ENCODE measurements around the gene PEX19.

Gene PEX19, protein sequence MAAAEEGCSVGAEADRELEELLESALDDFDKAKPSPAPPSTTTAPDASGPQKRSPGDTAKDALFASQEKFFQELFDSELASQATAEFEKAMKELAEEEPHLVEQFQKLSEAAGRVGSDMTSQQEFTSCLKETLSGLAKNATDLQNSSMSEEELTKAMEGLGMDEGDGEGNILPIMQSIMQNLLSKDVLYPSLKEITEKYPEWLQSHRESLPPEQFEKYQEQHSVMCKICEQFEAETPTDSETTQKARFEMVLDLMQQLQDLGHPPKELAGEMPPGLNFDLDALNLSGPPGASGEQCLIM

DNA sequence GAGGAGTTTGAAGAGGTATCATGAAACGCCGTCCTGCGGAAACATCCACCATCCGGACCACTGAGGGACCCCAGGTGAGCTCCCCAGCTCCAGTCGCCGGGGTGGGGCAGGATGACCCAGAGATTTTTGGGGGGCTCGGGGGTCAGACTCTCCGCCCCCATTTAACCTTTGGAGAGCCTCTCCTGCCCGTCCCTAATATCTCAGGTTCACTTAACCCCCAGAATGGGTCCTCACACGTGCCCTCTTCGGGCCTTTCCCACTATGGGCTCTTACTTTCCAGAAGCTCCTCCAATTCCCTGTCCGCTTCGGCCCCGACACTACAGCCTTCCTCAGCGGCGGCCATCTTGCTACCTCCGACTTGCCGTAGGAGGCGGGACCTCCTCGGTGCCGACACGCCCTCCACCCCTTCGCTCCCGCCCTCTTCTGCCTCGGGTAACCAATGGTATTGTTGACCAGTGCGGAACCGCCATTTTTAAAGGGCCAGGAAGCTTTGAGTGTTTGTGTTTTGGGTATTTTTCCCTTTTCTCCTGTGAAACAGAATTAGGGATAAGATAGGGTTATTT lies at the start of gene PEX19:
PEX19 (minus strand) TSS at position 352 of the 563 bp plus-strand sequence; CDS start at position 343, 9 bp downstream.
- H3K27me3 ChIP-seq: no peaks in the 10 kb centered on the region
- H3K27ac ChIP-seq: peak within 1 kb of the TSS; percentile 84
- H3K4me1 ChIP-seq (ENCODE audit: control insufficient read depth in 1 of 2, insufficient read depth in 1 of 2, low read depth in 1 of 2, low read length in 1 of 2): peaks cover 20 to 24% of the 10 kb centered on the region in 2 experiments
- peak within 1 kb of the TSS; percentile 87 to 90 for H3K4me3 ChIP-seq (ENCODE audit: low read depth in 1 of 2, low read length in 1 of 2)
- TF ChIP-seq, protein P1, sequence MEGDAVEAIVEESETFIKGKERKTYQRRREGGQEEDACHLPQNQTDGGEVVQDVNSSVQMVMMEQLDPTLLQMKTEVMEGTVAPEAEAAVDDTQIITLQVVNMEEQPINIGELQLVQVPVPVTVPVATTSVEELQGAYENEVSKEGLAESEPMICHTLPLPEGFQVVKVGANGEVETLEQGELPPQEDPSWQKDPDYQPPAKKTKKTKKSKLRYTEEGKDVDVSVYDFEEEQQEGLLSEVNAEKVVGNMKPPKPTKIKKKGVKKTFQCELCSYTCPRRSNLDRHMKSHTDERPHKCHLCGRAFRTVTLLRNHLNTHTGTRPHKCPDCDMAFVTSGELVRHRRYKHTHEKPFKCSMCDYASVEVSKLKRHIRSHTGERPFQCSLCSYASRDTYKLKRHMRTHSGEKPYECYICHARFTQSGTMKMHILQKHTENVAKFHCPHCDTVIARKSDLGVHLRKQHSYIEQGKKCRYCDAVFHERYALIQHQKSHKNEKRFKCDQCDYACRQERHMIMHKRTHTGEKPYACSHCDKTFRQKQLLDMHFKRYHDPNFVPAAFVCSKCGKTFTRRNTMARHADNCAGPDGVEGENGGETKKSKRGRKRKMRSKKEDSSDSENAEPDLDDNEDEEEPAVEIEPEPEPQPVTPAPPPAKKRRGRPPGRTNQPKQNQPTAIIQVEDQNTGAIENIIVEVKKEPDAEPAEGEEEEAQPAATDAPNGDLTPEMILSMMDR (IDR thresholded peaks at IDR 0.05): no peak
- no peaks in the 10 kb centered on the region for H3K9me3 ChIP-seq
- peaks cover 51% of the 10 kb centered on the region for H3K36me3 ChIP-seq

DNA sequence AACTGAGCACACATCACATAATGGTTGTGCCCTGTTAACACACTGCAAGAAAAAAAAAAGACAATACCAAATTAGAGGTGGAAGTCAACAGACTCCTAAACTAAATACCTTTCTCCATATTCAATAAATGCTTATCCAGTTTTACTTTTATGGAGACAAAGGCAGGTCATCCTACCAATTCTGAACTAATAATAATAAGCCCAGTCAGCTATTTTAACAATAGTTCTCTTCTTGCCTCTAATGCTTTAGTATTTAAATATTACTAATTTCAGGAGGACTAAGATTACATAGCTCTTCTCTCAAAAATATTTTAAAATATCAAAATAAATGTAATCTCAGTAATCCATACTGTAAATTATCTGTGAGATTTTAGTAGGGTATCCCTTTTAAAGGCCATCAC lies 47.6 kb upstream of the PEX19 start:
- H3K4me1 ChIP-seq (ENCODE audit: control insufficient read depth in 1 of 2, insufficient read depth in 1 of 2, low read depth in 1 of 2, low read length in 1 of 2): no peaks in the 10 kb centered on the region
- no peaks in the 10 kb centered on the region for H3K27me3 ChIP-seq
- no peak overlapping the region for H3K4me3 ChIP-seq (ENCODE audit: low read depth in 1 of 2, low read length in 1 of 2)
- H3K27ac ChIP-seq: no peak overlapping the region
- no peaks in the 10 kb centered on the region for H3K9me3 ChIP-seq
- peaks cover 93% of the 10 kb centered on the region for H3K36me3 ChIP-seq
- TF ChIP-seq, protein P1 (IDR thresholded peaks at IDR 0.05): no peak

DNA sequence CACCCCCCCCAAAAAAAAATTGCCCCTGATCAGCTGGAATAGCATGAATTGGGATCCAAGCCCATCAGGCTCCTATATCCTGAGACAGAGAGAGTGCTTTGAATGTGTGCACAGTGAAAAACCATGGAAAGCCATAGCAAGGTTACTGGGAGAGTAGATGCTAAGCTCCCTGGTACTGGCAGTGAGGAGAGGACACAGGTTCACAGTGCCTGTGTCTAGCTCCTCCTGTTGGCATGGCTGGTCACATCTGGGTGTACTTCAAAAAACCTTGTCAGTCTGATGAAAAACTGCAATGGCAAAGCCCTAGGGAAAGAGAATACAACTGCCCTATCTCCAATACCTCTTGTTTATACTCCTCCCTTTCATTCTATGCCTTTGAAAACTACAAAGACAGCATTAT lies 45.2 kb upstream of the PEX19 start:
- Histone ChIP-seq H3K36me3 (peaks cover 100% of the 10 kb centered on the region), H3K4me3 (ENCODE audit: low read depth in 1 of 2, low read length in 1 of 2) (no peak overlapping the region), H3K4me1 (ENCODE audit: control insufficient read depth in 1 of 2, insufficient read depth in 1 of 2, low read depth in 1 of 2, low read length in 1 of 2) (no peaks in the 10 kb centered on the region), H3K27me3 (no peaks in the 10 kb centered on the region), H3K27ac (no peak overlapping the region), H3K9me3 (no peaks in the 10 kb centered on the region)
- TF ChIP-seq, protein P1 (IDR thresholded peaks at IDR 0.05): no peak

DNA sequence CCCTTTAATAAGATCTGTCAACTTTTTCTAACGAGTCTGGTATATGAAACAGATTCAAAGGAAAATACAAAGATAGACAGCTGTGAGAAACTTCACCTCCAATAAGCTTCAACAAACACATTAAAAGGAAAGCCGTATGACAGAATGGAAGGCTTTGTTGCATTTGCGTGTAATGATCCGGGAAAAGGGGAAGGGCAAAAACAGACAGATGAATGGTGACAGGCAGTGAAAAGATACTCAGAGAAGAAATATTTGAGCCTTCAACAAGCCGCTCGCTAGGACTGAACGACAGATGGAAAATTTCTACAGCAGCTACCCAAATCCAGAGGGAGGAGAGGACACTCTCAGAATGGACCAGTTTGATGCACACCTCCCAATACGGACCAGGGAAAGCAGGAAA lies 43.3 kb upstream of the PEX19 start:
- Histone ChIP-seq H3K36me3 (peaks cover 100% of the 10 kb centered on the region), H3K4me1 (ENCODE audit: control insufficient read depth in 1 of 2, insufficient read depth in 1 of 2, low read depth in 1 of 2, low read length in 1 of 2) (no peaks in the 10 kb centered on the region)
- TF ChIP-seq, protein P1 (IDR thresholded peaks at IDR 0.05): no peak

DNA sequence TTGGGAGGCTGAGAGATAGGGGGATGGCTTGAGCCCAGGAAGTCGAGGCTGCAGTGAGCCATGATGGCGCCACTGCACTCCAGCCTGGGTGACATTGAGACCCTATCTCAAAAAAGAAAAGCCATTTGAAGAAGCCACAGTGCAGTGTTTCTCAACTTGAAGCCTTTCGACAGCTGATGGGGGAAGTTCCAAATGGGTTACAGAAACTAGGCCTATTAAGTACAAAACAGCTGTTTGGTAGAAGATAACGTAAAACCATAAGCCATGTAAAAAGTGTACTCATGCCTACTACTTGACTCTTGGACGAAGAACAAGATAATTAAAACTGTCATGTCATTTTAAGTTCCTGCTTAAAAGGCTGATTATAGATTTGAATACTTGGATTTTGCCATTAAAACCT lies 41.5 kb upstream of the PEX19 start:
- Histone ChIP-seq H3K4me3 (ENCODE audit: low read depth in 1 of 2, low read length in 1 of 2) (no peak overlapping the region), H3K9me3 (no peaks in the 10 kb centered on the region), H3K36me3 (peaks cover 97% of the 10 kb centered on the region), H3K4me1 (ENCODE audit: control insufficient read depth in 1 of 2, insufficient read depth in 1 of 2, low read depth in 1 of 2, low read length in 1 of 2) (no peaks in the 10 kb centered on the region), H3K27ac (no peak overlapping the region), H3K27me3 (no peaks in the 10 kb centered on the region)
- TF ChIP-seq, protein P1 (IDR thresholded peaks at IDR 0.05): no peak

More for the DNA sequence above, 43.3 kb upstream of the PEX19 start:
- Histone ChIP-seq H3K27me3 (no peaks in the 10 kb centered on the region), H3K27ac (no peak overlapping the region), H3K4me3 (ENCODE audit: low read depth in 1 of 2, low read length in 1 of 2) (no peak overlapping the region), H3K9me3 (no peaks in the 10 kb centered on the region)
